ENCODE data around the gene SNRPB2. TPM values are rescaled to one million over a fixed set of nuclear protein-coding genes. Genes with fewer than 3 reads are reported as not detected.

The SNRPB2 gene
- polyA plus RNA-seq, 1 donor (not counting 4 experiments of a cell fraction or from before 2014, with no cell fraction given), result 75.8 TPM

- H3K4me1 ChIP-seq (ENCODE audit: control insufficient read depth, extremely low read depth, insufficient read depth, low read length), result no peaks in the 10 kb centered on the region
- H3K9me3 ChIP-seq (ENCODE audit: control insufficient read depth, low read depth, low read length), result no peaks in the 10 kb centered on the region
- DNase-seq (ENCODE audit: low read depth, low spot score) (no peak), FAIRE-seq (no peak)
- no peak overlapping the region for H2AFZ ChIP-seq (ENCODE audit: control insufficient read depth, low read length)
- no peaks in the 10 kb centered on the region for H3K9me1 ChIP-seq (ENCODE audit: control insufficient read depth, extremely low read depth, insufficient read depth, low read length)
- H3K27me3 ChIP-seq (ENCODE audit: control insufficient read depth, extremely low read depth, insufficient read depth, low read length), result no peaks in the 10 kb centered on the region
- H3K4me2 ChIP-seq (ENCODE audit: control insufficient read depth, extremely low read depth, insufficient read depth, low read depth, low read length), result no peak overlapping the region
- dilution Hi-C loops (cut with MboI; ENCODE audit: extremely low pct_ligation_motif_present, low sequenced_read_pairs), result no loop called here
- no peak overlapping the region for H3K4me3 ChIP-seq (ENCODE audit: control insufficient read depth in 2 of 3, extremely low read depth in 1 of 3, insufficient read depth in 2 of 3, low read depth in 1 of 3, low read length in 3 of 3)
- no peaks in the 10 kb centered on the region for H3K79me2 ChIP-seq (ENCODE audit: control insufficient read depth, insufficient read depth, low read length)
- no peak overlapping the region for H3K27ac ChIP-seq (ENCODE audit: control insufficient read depth, insufficient read depth, low read length)
- no peaks in the 10 kb centered on the region for H4K20me1 ChIP-seq (ENCODE audit: control insufficient read depth, extremely low read depth, insufficient read depth, low read length)
- TF ChIP-seq EZH2 (IDR thresholded peaks at IDR 0.05; ENCODE audit: low read length), result no peak
- no peak for TF ChIP-seq CTCF (optimal IDR thresholded peaks at IDR 0.05 in 1 of 3, IDR thresholded peaks at IDR 0.05 in 1 of 3, conservative IDR thresholded peaks at IDR 0.05 in 1 of 3; ENCODE audit: extremely low read depth in 1 of 3, insufficient read depth in 2 of 3, low read length in 3 of 3)
- H3K9ac ChIP-seq (ENCODE audit: control insufficient read depth, extremely low read depth, insufficient read depth, low read length), result no peak overlapping the region
- no peaks in the 10 kb centered on the region for H3K36me3 ChIP-seq (ENCODE audit: control insufficient read depth in 2 of 2, extremely low read depth in 1 of 2, insufficient read depth in 2 of 2, low read length in 2 of 2)
Measured at GRCh38 chr20:16714751-16715150, 15.1 kb upstream of the SNRPB2 start.

DNA sequence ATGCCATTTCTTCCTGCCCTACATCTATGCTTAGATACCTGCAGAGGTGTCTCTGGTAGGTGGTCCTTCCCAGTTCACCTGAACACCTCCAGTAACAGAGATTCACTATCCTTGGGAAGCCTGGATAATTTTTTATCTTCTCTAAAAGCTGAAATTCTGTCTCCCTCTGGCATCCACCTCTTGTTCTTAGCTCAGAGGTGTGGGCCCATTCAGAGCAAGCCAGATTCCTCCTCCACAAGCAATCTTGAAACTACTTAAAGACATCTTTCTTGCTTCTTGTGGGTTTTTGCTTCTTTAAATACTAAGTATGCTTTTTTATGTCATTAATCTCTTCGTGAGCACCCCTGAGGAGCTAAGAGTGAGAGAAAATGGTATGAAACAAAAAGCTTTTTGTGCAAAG, 10.4 kb upstream of the SNRPB2 start:
- H3K27ac ChIP-seq (ENCODE audit: control insufficient read depth, insufficient read depth, low read length), result no peak overlapping the region
- TF ChIP-seq EZH2 (IDR thresholded peaks at IDR 0.05; ENCODE audit: low read length) (no peak), CTCF (optimal IDR thresholded peaks at IDR 0.05 in 1 of 3, IDR thresholded peaks at IDR 0.05 in 1 of 3, conservative IDR thresholded peaks at IDR 0.05 in 1 of 3; ENCODE audit: extremely low read depth in 1 of 3, insufficient read depth in 2 of 3, low read length in 3 of 3) (no peak)
- no peaks in the 10 kb centered on the region for H3K36me3 ChIP-seq (ENCODE audit: control insufficient read depth in 2 of 2, extremely low read depth in 1 of 2, insufficient read depth in 2 of 2, low read length in 2 of 2)
- H3K9me3 ChIP-seq (ENCODE audit: control insufficient read depth, low read depth, low read length), result no peaks in the 10 kb centered on the region
- FAIRE-seq, result no peak
- H4K20me1 ChIP-seq (ENCODE audit: control insufficient read depth, extremely low read depth, insufficient read depth, low read length), result no peaks in the 10 kb centered on the region
- no peak overlapping the region for H3K4me2 ChIP-seq (ENCODE audit: control insufficient read depth, extremely low read depth, insufficient read depth, low read depth, low read length)
- no peaks in the 10 kb centered on the region for H3K9me1 ChIP-seq (ENCODE audit: control insufficient read depth, extremely low read depth, insufficient read depth, low read length)
- dilution Hi-C loops (cut with MboI; ENCODE audit: extremely low pct_ligation_motif_present, low sequenced_read_pairs), result no loop called here
- H3K79me2 ChIP-seq (ENCODE audit: control insufficient read depth, insufficient read depth, low read length), result no peaks in the 10 kb centered on the region
- H2AFZ ChIP-seq (ENCODE audit: control insufficient read depth, low read length), result no peak overlapping the region
- no peak for DNase-seq (ENCODE audit: low read depth, low spot score)
- H3K4me3 ChIP-seq (ENCODE audit: control insufficient read depth in 2 of 3, extremely low read depth in 1 of 3, insufficient read depth in 2 of 3, low read depth in 1 of 3, low read length in 3 of 3), result no peak overlapping the region
- no peaks in the 10 kb centered on the region for H3K27me3 ChIP-seq (ENCODE audit: control insufficient read depth, extremely low read depth, insufficient read depth, low read length)
- no peaks in the 10 kb centered on the region for H3K4me1 ChIP-seq (ENCODE audit: control insufficient read depth, extremely low read depth, insufficient read depth, low read length)
- no peak overlapping the region for H3K9ac ChIP-seq (ENCODE audit: control insufficient read depth, extremely low read depth, insufficient read depth, low read length)

Data from keratinocyte (primary cell).